Measurements from ENCODE around the gene LSM14A. TPM values are rescaled to one million over a fixed set of nuclear protein-coding genes. Genes with fewer than 3 reads are reported as not detected.
"Not testable (repeated sequence)": the region's sequence is repeated elsewhere in the genome, so short reads cannot be mapped to it uniquely, and the experiment has no call there.

The LSM14A gene
- total RNA-seq, 1 experiment from 2014 or later: 51.8 TPM

GRCh38 chr19:34229721-34230120 lies 57.4 kb downstream of the LSM14A start:
- DNase-seq (ENCODE audit: low read depth): no peak

GRCh38 chr19:34230820-34231219 lies 58.5 kb downstream of the LSM14A start:
- DNase-seq (ENCODE audit: low read depth): no peak

- DNase-seq (ENCODE audit: low read depth): no peak
Observed at GRCh38 chr19:34231439-34231838, 59.1 kb downstream of the LSM14A start.

GRCh38 chr19:34232566-34233481 lies 60.5 kb downstream of the LSM14A start:
- peak; percentile 96 for DNase-seq (ENCODE audit: low read depth)

GRCh38 chr19:34235425-34235940 lies 63.2 kb downstream of the LSM14A start:
- DNase-seq (ENCODE audit: low read depth): no peak

GRCh38 chr19:34236035-34236987 lies 64.0 kb downstream of the LSM14A start:
- DNase-seq (ENCODE audit: low read depth): peak; percentile 64

GRCh38 chr19:34237283-34237682 lies 65.0 kb downstream of the LSM14A start:
- no peak for DNase-seq (ENCODE audit: low read depth)

GRCh38 chr19:34237939-34238338 lies 65.6 kb downstream of the LSM14A start:
- DNase-seq (ENCODE audit: low read depth): no peak

- no peak for DNase-seq (ENCODE audit: low read depth)
Observed at GRCh38 chr19:34241513-34242337, 69.4 kb downstream of the LSM14A start.

GRCh38 chr19:34243138-34243875 lies 71.0 kb downstream of the LSM14A start:
- DNase-seq (ENCODE audit: low read depth): peak; percentile 76

GRCh38 chr19:34243876-34244578 lies 71.7 kb downstream of the LSM14A start:
- DNase-seq (ENCODE audit: low read depth): no peak

- DNase-seq (ENCODE audit: low read depth): no peak
Observed at GRCh38 chr19:34244611-34245299, 72.5 kb downstream of the LSM14A start.

GRCh38 chr19:34246340-34246739 lies 74.0 kb downstream of the LSM14A start:
- no peak for DNase-seq (ENCODE audit: low read depth)

- no peak for DNase-seq (ENCODE audit: low read depth)
Observed at GRCh38 chr19:34248941-34249340, 76.6 kb downstream of the LSM14A start.

- DNase-seq (ENCODE audit: low read depth): not testable (repeated sequence)
Observed at GRCh38 chr19:34253167-34253566, 80.9 kb downstream of the LSM14A start.

- not testable (repeated sequence) for DNase-seq (ENCODE audit: low read depth)
Observed at GRCh38 chr19:34253681-34254045, 81.4 kb downstream of the LSM14A start.

GRCh38 chr19:34254046-34254697 lies 81.9 kb downstream of the LSM14A start, which contains the start of gene GARRE1:
TSS of gene GARRE1 (plus strand) at chr19:34254554. CDS start at chr19:34300474, 45,920 bp downstream.
- peak; percentile 68 for DNase-seq (ENCODE audit: low read depth)

- peak; percentile 41 for DNase-seq (ENCODE audit: low read depth)
Observed at GRCh38 chr19:34254698-34255432, 82.6 kb downstream of the LSM14A start.
